Measurements from ENCODE around the gene CRADD.

- TF ChIP-seq POLR2A (IDR thresholded peaks at IDR 0.05; ENCODE audit: low read depth, low read length) (no peak), TAF1 (IDR thresholded peaks at IDR 0.05; ENCODE audit: borderline replicate concordance, low read depth, low read length) (no peak), POLR2AphosphoS5 (IDR thresholded peaks at IDR 0.05; ENCODE audit: low read depth, low read length) (no peak)
These were observed 7.5 kb downstream of the CRADD start for GRCh38 chr12:93684716-93685115.

All from GM12892 (cell line).